GM19025 (cell line): ENCODE results near the gene SMARCC1.

Source experiments
- ATAC-seq: cut with Tn5 transposase; IDR thresholded peaks from one replicate; pipeline ENCODE4 v1.9.1; 2021; ENCODE audit warnings: mild to moderate bottlenecking, low read depth, moderate library complexity; ENCODE audit not compliant: unreplicated experiment

SMARCC1 gene

DNA sequence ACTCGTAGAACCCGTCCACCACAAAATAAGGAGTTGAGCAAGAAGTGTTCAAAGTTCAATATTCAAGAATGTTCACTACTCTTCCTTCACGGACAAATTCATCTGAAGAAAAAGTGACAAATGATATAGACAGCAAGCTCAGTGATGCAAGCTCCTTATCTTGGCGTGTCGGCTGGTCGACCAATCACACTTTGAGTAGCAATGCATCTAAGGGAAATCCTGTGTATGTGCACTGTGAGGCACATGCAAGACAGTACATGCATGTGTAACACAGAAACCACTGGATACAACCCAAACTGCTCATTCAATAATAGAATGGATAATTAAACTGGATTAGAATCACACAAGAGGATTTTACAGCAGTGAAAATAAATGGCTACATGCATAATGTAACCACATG, 138.6 kb downstream of the SMARCC1 start:
- ATAC-seq: no peak

DNA sequence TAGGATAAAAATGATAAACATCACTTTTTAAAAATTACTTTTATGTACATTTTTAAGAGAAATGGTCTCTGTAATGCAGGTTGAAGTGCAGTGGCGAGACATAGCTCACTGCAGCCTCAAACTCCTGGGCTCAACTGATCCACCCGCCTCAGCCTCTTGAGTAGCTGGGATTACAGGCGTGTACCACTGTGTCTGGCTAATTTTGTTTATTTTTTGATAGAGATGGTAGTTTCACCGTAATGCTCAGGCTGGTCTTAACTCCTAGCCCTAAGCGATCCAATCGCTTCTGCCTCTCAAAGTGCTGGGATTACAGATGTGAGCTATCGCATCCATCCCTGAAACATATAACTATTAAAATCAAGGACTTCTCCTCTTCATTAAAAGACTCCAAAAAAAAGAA, 140.0 kb downstream of the SMARCC1 start:
- ATAC-seq: no peak

DNA sequence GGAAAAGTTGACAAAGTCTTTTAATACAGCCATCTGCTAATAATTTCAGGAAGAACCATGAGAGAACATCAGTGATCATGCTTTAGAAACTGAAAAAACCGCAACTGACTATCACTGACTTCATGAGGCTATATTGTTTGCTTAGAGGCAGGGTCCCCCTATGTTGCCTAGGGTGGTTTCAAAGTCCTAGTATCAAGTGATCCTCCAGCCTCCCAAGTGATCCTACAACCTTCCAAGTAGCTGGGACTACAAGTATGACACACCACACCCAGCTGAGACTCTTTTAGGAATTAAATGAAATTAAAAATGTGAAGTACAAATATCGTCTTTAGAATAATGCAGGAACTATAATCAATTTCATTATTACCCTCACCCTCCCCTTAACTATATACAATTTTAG, 144.8 kb downstream of the SMARCC1 start:
- no peak for ATAC-seq

DNA sequence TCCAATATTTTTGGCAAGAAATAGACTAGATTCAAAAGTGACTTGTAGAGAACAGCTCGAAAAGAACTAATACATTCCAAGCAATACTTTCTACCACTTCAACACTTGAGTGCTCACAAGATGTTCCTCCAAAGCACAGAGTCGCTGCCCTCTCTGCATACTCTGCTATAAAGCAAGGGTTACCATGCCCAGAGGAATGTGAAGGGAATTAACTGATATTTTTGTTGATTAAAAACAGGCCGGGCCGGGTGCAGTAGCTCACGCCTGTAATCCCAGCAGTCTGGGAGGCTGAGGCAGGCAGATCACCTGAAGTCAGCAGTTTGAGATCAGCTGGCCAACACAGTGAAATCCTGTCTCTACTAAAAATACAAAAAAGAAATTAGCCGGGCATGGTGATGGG, 145.5 kb downstream of the SMARCC1 start:
- ATAC-seq: no peak

DNA sequence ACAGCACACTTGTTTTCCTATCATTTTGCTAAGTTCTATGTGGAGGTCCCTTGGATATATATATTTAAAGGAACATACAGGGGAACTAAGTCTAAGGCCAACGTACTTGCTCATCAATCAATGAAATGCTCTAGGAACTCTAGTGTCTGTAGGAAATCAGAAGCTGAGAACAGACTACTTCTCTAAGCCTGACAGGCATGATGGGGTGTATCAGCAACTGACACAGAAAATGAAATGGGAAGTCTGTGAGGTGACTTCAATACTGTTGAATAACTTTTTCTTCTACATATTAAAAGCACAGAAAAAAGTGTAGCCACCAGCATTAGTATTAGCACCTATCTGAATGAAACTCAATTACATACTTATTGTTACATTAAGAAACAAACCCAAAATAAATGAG, 146.2 kb downstream of the SMARCC1 start:
- ATAC-seq: no peak

DNA sequence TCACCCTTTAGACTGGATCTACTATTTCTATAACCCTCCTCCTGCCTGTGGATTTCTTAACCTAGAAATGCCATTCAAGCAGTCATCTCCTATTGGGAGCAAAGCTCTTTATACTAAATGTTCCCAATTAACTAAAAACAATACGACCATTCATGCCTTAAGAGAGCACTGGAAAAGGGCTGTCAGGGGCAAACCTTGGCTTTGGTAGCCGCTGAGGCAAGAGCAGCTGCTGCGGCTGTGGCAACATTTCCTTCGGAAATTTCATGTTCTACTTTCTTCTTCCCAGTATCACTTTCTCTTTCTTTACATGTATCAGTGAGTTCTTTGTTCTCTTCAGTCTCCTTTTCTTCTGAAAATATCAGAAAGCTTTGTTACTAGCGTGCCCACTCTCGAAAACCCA, 146.7 kb downstream of the SMARCC1 start:
- no peak for ATAC-seq

DNA sequence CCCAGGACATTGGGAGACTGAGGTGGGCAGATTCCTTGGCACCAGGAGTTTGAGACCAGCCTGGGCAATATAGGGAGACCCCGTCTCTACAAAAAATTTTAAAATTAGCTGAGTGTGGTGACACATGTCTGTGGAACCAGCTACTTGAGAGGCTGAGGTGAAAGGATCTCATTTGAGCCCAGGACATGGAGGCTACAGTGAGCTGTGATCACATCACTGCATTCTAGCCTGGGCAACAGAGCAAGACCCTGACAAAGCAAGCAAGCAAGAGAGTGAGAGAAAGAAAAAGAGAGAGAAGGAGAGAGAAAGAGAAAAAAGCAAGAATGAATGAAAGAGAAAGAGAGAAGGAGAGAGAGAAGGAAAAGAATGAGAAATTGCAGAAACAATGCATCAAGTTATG, 150.9 kb downstream of the SMARCC1 start:
- ATAC-seq: no peak

DNA sequence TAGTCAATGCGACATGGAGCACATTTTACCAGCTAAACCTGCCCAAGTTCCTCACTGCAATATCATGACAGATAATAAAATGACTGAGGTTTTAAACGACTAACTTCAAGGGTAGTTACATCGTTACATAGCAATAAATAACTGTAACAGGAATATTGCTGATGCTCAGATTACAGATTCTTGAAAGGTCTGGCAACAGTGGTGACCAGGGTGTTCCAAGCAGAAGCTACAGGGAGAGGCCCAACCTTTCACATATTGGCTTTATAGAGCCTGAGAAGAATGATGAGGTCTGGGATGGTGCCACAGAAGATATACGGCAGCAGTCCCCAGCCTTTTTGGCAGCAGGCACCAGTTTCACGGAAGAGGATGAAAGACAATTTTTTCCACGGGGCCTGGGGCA, 151.9 kb downstream of the SMARCC1 start:
- no peak for ATAC-seq

DNA sequence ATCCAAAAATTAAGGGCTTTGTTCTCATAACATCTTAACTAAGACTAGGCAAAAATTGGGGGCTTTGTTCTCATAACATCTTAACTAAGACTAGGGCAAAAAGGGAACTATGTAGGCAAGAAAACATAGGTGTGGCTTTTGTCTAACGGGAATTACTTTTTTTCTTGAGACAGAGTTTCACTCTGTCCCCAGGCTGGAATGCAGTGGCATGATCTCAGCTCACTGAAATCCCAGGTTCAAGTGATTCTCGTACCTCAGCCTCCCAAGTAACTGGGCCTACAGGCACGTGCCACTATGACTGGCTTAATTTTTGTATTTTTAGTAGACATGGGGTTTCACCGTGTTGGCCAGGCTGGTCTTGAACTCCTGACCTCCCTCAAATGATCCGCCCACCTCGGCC, 153.3 kb downstream of the SMARCC1 start:
- no peak for ATAC-seq

DNA sequence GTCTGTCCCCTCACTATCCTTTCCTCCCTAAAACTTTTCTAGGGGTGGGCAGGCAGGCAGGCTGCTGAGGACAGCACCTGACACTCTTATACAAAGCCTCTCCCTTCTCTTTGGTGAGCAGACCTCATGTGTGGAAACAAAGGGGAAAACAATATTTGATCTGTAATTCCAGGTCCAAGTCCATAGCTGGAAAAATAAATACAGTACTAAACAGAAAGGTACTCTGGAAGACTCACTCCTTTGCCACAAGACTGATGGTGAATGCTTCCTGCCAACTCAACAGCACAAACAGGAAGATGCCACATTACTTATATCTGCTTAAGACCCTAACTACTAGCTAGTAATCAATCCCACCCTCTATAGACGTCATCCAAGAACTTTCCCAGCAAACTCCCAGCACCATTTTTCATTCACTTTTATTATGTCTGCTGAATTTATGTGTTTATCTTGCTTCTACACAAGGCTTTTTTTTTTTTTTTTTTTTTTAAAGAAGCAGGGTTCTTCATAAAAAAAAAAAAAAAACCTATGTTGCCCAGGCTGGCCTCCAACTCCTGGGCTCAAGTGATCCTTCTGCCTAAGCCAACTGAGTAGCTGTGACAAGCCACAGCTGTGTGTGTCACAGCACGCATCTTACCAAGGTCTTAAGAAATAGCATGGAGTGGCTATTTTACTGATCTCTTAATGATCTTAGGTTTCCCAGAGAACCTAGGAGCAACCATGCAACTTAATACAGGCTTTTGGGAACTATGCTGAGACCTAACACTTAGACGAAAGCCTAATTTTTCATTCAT, 158.8 kb downstream of the SMARCC1 start:
- ATAC-seq: no peak

DNA sequence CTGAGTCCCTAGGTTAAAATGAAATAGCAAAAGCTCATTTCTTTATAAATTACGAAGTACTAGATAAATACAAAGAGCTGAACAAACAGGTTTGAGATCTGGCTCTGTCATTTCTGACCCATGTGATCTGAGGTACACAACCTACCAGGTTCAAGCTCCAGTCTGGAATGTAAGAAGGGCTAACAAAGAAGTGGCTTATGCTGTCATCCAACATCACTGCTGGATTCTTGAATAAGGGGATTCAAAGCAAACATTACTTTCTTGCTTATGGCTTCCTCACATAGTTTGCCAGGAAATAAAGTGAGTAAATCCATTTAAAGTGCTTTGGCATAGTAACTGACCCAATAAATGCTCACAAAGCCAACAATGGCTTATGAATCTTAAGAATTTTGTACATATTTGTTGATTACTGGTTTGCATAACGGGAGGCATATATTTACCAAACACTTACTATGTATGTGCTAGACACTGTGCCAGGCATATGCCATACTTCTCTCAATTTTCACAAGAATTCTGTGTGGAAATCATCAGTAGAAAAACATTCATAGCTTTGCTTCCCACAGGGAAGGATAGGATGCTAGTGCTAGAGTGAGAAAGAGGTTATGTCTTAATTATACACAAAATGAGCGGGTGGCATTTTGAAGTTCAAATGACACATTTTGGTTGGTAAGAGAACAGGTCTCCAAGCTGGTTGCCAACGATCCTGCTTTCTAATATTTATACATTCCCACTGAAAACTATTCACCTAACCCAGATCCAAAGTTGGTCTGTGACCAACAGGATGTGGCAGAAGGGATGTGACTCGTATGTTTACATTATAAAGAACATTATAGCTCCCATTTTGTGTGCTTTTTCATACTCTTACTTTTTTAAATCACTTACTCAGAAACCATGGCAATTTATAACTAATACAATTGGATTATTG, 164.3 kb downstream of the SMARCC1 start:
- ATAC-seq: no peak

DNA sequence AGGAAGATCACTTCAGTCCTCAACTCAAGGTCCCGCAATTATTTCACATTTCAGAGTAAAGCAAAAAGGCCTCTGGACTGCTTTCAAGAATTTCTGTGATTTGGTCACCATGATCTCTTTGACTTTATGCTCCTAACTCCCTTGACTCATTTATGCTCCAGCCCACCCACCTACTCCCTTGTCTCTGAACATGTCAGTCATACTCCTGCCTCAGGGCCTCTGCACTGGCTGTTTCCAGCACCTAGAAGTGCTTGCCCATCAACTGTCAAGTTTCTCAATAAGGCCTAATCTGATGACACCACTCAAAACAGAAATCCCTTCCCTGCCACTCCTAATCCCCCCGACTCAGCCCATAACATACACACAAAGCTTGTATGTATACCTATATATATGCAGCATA, 166.9 kb downstream of the SMARCC1 start:
- ATAC-seq: no peak

DNA sequence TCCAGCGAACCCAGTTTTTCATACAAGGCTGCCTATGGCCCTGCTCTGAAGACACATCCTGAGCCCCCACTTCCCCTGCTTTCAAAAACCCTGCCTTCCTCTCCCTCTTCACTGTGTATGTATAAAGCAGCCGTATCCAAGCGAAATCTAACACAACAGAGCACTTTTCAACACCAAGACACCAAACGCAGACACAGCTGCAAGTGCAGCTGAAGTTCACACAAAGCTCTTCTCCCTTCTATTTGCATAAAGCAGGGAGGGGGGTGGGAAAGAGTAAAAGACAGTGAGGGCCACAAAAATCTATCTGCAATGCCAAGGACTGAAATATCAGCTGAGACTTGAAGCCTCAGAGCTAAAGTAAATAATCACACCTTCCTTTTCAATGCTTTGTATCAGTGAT, 168.0 kb downstream of the SMARCC1 start:
- ATAC-seq: no peak

DNA sequence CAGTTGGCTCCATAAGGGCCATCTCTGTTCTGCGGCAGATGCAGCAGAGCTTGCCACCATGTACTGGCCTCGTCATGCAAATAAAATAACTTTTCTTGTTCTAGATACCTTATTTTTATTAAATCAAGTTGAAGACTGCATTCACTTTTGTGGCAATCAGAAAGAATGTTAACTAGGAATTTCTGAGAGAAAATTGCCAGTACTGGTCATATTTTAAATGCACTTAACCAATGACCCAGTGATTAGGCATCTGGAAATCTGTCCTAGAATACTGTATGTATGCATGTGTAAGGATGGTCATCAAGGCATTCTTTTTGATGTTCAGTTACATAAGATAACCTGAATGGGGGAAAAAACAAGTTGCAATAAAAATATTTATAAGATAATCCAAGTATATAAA, 168.8 kb downstream of the SMARCC1 start:
- no peak for ATAC-seq

DNA sequence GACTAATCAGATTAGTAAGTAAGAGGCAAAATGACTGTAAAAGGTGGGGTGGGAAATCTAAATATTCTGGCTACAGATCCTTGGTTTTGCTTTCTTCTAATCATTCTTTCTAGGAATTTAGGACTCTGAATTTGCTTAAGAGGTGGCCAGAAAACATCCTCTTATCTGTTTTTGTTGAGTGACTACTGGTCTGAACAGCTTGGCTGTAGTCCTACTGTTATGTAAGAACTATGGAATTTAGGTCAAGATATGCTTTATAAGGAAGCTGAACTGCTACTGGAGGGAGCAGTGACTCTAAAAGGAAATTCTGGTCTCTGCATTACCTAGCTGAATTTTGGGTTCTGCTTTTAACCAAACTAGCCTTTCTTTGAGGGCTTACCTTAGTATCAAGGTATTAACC, 169.5 kb downstream of the SMARCC1 start:
- ATAC-seq: no peak

DNA sequence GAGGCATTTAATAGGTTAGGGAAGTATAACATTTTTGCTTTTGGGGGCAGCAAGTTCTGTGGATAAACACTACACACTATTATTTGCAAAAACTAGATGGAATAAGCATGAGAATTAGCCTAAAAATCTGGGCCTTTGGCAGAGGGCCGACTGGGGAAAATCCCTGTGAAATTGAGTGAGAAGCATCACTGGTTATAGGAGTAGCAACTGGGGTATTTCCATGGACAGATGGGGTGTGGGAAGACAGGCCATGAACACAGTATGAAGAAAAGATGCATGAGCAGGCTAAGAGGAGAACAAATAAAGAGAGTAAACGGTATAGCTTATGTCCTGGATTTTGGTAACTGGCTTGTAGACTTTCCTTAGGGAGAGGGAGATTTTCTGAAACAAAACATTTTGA, 170.1 kb downstream of the SMARCC1 start:
- no peak for ATAC-seq

DNA sequence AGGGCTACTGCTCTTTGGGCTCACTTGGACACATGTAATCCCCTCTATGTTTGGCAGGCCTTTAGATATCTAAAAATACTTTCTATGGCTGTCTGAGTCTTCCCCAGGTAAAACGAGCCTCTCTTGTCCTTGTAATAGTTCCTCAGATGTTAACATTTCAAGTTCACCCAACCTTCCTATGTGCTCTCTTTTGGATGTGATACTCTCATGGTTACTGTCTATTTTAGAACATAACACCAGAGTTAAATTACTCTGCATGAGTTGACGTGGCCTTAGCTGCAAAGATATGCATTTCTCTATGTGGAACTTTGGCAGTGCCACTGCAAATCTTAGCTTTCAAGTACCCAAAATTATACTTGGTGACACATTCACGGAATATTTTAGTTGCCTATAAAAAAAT, 171.1 kb downstream of the SMARCC1 start:
- no peak for ATAC-seq

DNA sequence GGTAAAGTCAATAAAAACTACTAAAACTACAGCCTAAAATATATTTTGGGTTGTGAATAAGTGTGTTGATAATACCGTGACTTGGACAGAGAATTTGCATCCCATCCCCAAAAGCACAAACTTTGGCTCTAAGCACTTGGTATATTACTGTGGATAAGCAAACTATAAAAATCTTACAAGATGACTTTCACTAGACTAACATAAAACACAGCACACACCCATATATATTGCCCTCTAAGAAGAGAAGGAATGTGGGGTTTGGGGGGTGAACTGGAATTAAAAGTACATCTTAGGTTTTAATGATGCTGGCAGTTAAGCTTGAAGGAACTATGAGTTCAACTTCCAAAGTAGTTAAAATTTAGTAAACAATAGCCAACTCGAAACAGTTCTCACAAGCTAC, 174.4 kb downstream of the SMARCC1 start:
- ATAC-seq: no peak

DNA sequence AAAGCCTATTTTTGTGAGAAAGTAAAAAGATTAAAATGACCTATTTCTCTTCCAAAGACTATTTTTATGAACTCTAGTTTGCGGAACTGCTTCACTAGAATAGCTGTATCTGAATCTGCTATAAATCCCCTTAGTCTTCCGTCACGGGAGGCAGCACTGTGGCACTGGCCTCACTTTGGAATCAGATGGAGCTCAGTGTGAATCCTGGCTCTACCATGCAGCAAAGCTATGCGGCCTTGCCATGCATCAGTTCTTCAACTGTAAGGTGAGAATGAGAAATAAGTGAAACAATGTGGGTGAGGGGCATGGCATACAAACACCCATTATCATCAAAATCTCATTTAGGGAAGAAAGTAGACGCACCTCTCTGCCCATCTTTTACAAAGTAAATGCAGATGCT, 175.5 kb downstream of the SMARCC1 start:
- no peak for ATAC-seq

DNA sequence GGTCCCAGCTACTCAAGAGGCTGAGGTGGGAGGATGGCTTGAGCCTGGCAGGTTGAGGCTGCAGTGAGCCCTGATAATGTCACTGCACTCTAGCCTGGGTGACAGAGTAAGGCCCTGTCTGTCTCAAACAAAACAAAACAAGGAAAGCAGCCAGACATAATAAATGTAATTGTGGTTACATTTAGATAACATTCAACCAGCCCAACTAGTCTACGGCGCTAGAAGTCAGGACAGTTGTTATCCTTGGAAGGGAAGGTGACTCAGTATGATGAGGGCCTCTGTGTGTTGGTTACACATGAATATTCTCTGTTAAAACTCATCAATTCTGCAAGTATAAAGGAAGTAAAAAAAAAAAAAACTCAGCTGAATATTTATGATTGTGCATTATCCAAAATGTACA, 176.0 kb downstream of the SMARCC1 start:
- no peak for ATAC-seq

DNA sequence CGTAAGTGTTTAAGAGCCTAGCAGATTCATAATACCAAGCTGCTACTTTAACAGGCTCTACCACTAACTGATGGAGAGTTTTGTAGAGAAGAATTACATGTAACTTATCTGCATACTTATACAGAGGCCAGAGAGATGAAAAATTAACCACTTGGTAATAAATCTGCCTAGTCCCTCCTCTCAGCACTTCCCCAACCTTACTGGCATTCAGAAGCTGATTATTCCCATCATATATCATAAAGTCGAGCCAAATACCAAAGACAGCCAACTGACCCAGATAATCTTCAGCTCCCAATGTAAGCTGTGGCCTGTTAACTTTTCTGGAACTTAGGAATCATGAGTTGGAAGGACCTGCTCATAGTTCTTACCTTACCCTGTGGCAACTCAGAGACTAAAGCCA, 177.5 kb downstream of the SMARCC1 start:
- no peak for ATAC-seq

DNA sequence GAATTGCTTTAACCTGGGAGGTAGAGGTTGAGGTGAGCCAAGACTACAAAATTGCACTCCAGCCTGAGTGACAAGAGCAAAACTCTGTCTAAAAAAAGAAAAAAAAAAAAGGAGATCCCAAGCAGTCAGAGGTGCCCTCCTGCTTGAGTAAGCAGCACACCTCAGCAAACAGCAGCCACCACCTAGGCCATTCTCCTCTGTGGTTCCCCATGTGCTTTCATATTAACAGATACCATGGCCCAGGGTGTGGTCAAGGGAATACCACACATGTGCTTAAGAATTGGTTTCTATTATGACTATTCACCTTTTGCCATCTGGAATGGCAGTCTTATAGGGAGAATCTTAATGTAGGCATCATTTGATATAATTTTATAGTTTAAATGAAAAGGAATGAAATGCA, 178.4 kb downstream of the SMARCC1 start:
- no peak for ATAC-seq
